Stimulated activated naive CD4-positive, alpha-beta T cell treated with Interleukin-2 at 50 U/mL for 16 hours (primary cell): Measurements from ENCODE around the gene INPP4B.

Experiments used
- DNase-seq: peaks from one replicate; lab custom pipeline; 2025; lab: John Stamatoyannopoulos, UW

INPP4B gene

DNA sequence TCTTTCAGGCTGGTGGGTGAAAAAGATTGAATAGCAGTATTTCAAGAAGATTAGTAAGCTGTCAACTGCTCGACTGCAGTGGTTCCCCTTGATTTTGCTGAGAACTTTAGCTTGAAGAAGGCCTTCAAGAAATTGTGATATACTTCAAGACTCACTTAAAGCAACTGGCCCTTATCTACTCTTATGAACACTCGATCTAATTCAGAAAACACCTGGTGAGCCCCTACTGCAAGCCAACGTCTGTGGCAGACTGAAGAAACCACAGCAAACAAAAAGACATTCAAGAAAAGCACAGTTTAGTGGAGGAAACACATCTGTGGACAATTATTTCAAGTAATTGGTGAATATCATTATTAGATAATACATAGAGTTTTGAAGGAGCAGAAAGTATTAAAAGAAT lies 119.0 kb downstream of the INPP4B start:
- no peak for DNase-seq

DNA sequence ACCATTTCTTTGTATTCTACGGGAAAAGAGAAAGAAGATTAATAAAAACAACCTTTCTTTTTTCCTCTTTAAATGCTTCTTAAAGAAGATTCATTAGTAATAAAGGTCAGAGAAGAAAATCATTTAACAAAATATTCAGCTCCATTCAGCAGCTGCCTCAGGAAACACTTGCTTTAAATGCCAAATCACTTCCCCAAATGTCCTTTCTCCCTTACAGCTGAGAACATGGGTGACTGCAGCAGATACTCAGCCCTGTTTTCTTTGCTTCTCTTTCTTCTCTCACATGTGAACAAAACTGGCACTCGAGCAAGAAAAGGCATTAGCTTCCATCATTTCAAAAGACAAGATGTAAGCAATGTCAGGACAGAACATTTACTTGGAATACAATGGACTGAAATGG lies 120.2 kb downstream of the INPP4B start:
- no peak for DNase-seq

DNA sequence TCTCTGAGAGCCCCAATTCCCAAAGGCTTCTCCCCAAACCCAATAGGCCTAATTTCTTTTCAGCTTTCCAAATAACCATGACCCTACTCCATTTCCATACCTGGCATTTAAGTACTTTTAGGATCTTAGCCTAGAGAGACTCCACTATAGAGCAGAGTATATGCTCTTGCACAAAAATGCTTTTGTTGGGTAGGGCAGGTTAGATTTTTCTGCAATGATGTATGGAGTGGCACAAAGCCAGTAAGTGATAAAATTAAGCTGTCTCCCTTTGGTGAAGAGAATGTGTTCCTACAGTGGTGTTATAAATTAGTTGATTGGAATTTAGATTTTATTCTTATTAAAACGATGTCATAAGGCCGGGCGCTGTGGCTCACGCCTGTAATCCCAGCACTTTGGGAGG lies 124.9 kb downstream of the INPP4B start:
- DNase-seq: no peak

DNA sequence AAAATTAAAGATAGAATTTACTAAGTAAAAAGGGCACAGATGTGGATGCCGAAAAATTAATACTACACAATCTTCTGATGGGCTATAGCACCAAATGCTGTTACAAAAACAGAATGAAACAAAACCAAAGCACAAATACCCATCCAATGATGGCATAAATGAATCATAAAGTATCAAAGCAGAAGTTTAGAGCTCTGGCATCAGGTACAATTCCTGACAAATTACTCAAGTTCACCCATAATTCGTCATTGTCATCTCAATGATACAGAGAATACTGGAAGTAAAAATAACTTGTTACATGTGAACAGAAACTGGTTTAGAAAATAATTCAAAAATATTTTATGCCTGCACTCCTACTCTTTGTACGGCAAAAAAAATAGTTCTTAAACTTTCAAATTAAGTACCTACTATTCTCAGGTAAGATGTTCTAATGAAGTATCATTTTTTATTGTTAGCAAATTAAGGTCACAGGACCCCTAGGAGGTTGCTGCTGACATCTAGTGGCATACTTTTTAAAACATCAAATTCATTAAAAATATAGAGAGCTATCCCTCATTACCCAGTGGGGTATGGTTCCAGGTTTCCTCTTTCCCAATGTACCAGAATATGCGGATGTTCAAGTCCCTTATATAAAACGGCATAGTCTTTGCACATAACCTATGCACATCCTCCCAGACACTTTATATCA lies 126.1 kb downstream of the INPP4B start:
- no peak for DNase-seq

DNA sequence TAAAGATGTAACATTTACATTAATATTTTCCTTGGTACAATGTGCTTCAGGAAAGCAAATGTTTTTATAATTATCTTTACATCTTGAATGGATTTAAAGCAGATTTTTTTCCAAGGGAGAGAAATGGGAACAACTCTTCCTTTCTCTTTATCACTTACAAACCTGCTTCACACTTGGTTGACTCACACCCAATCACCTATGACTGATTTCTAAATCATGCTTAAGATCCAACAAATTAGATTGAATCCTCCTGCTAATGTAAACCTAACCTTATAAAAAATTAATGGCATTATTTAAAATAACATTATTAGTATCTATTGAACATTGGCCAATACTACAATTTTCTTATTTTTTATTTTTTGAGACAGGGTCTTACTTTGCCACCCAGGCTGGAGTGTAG lies 127.1 kb downstream of the INPP4B start:
- no peak for DNase-seq

DNA sequence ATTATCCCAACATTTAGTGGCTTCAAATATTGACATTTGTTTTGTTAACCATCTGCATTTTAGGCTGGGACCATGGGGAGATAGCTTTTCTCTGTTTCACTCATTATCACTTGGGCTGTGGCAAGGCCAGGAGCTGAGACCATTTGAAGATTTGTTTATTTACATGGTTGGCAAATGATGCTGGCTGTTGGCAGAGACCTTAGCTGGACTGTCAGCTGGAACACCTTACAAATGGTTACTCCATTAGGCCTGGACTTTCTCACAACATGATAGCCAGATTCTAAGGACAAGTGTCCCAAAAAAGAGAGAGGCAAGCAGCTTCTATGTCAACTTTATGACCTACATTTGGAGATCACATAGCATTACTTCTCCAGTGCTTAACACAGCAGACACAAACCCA lies 130.4 kb downstream of the INPP4B start:
- DNase-seq: no peak

DNA sequence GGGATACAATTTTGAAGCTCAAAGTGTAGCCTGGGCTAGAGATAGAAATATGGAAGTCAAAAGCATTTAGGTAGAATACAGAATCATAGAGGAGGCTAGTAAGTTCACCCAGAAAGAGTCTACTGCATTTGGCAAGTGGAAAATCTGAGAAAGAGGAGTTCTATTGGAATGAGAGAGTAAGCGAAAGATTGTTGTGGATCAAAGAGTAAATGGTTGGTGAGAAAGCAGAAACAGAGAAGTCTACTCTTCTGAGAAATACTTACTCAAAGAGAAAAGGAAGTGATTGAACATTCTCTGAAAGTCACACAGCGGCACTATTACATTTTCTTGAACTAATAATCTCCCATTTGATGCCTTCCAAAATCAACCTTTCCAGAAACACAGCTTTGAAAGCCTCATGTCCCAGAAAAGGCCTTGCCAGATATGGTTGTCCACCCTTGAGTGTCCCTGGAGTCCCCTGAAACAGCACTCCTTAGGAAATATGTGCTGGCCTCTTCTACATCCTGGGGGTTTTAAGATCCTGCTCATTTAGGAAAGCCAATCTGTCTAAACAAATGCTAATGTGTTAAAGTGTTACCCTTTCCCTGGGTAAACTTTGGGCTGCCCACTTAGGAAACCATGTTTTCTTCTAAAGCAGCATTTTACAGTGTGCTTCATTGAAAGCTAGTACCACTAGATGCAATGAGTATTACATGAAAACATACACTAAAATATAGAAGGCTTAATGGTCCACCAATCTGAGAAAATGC lies 132.6 kb downstream of the INPP4B start:
- no peak for DNase-seq

DNA sequence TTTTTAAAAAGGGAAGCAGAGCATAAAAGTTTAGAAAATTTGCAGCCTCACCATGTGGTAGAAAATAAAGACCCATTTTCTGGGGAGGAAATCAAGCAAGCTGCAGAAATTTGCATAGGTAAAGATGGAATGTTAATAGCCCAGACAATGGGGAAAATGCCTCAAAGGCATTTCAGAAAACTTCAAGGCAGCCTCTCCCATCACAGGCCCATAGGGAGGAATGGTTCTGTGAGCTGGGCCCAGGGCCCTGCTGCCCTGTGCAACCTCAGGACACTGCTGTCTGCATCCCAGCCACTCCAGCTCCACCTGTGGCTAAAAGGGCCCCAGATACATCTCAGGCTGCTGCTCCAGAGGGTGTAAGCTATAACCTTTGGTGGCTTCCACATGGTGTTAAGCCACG lies 137.9 kb downstream of the INPP4B start:
- DNase-seq: no peak

DNA sequence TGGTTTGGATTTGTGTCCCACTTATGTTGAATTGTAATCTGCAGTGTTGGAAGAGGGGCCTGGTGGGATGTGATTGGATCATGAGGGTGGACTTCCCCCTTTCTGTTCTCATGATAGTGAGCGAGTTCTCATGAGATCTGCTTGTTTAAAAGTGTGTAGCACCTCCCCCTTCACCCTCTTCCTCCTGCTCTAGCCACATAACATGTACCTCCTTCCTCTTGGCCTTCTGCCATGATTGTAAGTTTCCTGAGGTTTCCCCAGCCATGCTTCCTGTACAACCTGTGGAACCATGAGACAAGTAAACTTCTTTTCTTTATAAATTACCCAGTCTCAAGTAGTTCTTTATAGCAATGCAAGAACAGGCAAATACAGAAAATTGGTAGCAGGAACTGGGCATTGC lies 138.7 kb downstream of the INPP4B start:
- no peak for DNase-seq

DNA sequence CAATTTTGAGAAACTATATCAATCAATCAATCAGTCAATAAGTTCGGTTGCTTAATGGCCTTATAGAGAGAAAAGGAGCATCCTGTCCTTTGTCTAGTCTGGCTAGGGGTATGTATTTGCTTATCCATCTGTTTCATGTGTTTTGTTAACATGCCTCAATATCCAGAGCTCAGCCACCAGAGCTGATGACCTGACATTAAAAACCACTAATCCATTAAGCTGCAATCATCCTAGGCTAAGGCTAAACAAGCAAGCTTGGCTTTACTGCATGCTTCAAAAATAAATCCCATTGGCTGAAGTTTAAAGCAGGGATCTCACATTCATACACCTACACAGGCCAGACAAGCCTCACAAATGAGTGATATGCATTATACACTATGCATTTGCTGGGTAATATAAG lies 139.7 kb downstream of the INPP4B start:
- no peak for DNase-seq

DNA sequence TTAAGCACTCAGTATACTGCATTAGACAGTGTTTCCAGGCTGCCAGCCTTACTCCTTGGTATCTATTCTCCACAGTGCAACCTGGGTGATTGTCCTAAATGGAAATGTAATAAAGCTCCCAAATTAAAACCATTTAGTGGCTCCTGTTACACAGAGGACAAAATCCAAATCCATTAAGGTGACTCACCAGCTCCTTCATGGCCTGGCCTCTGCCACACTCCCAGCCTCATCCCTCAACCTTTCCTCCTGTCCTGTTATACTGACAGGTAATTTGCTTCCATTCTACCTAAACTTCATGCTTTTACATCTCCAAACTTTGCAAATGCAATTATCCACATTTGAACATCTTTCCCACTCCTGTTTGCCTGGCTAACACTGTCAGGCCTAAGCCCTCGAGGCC lies 140.3 kb downstream of the INPP4B start:
- no peak for DNase-seq

DNA sequence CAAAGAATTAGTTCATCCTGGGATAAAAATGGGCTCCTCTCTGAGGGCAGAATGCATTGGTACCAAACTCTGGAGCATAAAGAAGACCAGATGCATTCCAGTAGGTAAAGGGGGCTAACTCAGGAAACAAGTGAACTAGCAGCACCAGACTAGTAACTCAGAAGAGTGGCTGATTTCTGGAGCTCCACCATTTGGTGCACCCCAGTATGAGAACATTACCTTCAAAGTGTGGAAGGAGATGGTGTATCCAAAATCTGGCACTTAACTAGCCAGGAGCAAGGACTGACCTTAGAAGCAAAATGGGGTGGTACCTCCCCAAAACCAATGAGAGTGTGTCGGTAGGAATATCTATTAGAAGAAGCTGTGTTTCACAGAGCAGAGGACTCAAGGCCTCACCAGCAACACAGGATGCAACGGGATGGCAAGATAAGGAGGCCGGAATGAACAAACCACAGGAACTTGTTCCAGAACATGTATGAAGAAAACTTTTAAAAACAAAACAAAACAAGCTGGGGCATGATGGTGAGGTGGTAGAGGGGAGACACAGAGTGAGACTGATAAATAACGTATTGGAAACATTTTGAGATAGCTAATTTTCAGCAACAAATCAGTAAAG lies 142.3 kb downstream of the INPP4B start:
- no peak for DNase-seq

DNA sequence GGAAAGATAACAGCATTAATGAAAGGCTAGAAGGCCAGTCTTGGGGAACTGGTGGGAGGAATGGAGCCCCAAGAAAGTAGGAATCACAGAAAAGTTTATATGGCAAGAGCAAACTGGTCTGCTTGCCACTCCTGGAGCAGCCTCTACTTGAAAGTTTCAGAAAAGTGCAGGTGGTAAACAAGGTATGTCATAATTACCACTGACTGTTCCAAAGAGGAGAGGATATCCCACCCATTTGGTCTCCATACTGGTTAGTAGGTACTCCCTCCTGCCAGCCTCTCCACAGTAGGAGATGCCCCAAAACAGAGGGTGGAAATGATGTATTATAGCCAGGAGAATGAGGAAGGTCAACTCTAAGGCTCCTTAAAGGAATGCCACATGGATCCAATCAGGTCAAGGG lies 145.1 kb downstream of the INPP4B start:
- no peak for DNase-seq

DNA sequence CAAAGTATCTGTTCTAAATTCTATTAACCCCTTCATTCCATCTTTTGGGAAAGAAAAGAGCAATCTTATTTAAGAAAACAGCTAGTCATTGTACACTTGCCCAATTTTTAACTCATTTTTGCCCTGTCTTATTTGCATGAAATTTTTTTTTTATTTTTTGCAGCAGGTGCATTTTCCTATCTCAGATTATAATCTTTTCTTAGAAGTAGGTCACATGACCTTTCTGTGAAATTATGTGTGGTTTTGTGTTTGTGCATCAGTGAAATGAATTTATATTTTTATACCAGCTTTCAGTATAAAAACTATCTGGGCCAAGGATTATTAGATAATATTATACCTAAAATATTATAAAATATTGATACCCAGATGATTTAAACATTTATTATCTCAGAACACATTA lies 145.6 kb downstream of the INPP4B start:
- DNase-seq: no peak

DNA sequence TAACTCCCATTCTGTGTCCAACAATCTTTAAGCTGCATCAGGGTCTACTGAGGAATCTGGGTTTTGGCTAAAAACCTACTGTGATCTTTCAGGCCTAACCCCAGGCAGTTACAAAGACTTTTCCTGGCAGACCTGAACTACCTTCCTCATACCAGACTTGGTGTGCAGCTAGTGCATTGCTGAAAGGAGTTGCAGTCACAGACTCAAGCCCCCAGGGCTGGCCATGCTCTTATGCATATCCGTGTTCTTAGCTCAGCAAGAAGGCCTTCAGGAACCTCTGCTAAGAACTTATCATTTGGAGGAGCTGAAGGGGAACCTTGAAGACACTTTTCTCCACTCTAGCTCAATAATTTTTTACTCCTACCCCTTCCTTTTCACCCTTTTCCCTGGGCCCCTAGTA lies 147.5 kb downstream of the INPP4B start:
- no peak for DNase-seq

DNA sequence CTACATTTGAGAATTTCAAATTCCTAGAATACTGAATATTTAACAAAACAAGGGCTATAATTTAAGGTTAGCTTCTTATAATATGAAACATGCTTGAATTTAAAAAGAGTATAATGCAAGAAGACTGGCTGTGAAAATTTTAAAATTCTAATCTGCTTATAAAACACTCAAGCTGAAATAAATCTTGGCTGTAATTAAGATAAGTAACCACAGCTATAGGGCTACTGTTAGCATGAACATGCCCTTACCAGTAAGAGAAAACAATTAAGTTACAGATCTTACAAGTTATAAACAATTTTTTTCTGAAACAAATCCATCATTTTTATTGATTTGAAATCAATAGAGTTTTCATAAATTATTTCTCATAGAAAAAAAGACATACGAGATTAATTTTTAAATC lies 148.2 kb downstream of the INPP4B start:
- no peak for DNase-seq

DNA sequence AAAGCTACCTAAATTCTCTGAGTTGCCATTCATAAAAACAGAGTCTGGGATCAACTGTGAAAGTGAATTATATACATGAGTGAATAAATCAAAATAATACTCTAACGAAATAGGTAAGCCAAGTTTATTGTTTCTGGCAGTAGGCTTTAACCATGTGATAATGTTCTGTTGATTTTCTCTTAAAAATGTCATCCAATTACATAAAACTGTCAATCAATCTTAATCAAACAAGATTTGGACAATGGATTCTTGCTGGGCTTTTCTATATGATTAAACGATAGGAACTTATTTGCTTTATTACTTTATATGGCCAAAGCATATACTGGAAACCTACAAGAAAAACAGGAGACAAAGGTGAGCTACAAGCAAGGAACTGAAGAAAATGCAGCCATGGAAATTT lies 148.8 kb downstream of the INPP4B start:
- DNase-seq: no peak

DNA sequence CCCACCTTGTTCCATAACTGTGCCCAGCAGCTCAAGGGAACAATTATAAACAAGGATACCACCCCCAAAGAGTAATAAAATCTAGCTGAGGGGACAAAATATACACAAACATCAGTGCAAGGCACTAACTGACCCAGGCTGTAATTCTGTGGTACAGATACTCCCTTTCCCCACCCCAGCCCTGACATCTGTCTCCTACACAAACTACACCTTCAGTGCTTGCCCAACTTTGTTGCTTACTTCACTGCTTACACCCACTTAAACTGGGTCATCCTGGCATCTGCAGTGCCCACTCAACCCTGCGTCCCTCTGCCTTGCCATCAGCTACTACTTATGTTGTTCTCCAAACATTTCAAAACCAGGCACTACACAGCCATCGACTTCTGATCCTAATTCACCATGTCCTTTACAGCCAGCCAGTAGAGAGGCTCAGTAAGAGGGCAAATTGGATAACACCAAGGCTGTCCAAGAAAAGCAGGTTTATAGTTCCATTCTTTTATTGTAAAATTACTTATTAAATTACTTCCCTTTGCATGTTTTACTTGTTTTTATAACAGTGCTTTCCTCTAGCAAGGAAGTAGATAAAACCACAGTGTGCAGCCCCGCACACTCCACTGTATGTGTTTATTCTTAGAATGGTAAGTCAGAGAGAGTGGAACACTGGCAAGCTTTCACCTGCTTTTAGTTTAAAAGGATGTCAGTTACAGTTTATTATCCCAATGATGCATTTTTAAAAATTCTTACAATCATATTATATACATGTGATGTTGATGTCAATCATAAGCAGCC lies 149.6 kb downstream of the INPP4B start:
- peak; percentile 0 for DNase-seq

DNA sequence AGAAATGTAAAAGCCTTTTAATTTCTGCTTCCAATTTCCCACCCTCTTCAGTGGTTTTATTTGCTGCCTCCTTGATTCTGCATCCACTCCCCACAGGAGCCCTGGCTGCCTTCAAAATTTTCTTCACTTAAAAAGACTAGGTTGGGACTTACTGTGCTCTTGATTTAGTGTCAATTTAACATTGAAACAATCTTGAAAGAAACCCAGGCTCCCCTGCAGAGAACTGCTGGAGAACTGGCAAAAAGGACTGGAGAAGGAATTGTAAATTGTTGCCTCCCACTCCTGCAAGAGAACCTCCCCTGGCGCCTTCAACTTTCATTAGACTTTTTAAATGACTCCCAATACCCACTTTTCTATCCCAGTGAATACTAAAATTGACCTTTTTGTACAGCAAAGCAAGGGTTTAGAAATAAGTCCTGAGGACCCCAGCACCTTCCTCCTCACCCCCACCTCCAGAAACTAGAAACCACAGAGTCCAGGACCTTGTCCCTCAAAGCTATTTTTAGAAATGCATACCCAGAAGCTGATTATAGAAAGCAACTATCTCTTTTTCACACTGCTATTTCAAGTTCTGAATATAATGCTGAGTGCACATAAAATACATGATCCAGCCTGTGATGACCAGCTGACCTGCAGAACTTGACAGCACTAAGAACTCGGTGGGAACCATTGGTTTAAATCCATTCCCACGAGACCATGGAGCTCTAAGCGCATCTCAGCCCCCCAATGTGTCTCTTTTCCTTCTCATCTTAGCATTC lies 155.5 kb downstream of the INPP4B start:
- no peak for DNase-seq

DNA sequence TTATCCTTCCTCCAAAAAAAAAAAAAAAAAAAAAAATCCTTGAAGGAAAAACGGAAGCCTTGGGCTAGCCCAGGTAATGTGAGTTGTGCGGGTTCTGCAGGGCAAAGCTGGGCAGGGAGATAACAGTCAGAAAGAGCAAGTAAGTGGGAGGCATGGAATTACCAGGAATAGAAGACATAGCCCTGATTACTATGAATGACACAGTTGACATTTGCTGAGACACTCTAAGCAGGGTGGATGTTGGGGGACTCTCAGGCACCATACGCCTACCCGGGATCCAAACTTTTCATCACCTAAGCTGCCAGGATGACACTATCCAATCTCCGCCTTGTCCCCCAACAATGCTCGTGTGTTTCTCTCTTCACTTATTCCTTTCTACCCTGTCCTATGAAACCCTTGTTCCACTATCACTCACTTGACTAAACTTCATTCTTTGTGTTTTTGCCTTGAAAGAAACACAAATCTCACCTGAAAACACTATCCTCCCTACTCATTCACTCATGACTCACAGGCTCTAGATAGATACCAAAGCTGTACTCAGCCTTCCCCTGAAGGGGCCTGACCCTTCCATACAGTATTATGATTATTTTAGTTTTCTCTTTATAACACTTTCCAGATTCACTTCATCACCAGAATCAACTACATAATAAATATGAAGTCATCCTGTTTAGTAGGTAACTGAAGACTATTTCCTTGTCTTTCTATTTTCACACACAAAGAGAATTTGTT lies 158.4 kb downstream of the INPP4B start:
- no peak for DNase-seq

DNA sequence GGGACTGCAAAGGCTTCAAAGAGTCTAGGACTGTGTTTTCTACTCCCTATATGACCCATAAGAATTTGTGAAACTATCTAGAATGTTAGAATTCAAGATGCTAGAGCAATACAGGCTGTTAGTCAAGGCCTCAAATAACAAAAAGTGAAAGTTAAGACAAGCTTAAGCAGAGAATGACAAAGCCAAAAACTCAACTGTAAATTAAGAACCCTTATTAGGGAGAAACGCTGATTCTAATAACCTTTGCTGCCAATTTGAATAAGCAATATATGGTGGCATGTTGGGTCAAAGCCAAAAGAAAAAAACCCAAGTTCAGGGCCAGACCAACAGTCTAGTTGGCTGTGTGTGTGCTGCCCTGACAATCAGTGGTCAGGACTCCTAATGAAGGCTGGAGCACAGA lies 160.0 kb downstream of the INPP4B start:
- no peak for DNase-seq
